Measurements from ENCODE around the gene C1orf21.

Gene C1orf21

DNA sequence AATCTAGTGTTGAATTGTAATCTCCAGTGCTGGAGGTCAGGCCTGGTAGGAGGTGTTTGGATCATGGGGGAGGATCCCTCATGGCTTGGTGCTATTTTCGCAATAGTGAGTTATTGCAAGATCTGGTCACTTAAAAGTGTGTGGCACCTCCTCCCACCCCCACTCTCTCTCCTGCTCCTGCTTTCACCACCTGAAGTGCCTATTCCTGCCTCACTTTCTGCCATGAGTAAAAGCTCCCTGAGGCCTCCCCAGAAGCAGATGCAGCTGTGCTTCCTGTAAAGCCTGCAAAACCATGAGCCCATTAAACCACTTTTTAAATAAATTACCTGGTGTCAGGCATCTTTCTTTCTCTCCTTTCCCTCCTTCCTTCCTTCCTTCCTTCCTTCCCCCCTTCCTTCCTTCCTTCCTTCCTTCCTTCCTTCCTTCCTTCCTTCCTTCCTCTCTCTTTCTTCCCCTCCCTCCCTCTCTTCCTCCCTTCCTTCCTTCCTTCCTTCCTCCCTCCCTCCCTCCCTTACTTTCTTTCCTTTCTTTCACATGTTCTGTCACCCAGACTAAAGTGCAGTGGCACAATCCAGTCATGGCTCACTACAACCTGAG lies 172.4 kb downstream of the C1orf21 start:
- TF ChIP-seq, protein P1, sequence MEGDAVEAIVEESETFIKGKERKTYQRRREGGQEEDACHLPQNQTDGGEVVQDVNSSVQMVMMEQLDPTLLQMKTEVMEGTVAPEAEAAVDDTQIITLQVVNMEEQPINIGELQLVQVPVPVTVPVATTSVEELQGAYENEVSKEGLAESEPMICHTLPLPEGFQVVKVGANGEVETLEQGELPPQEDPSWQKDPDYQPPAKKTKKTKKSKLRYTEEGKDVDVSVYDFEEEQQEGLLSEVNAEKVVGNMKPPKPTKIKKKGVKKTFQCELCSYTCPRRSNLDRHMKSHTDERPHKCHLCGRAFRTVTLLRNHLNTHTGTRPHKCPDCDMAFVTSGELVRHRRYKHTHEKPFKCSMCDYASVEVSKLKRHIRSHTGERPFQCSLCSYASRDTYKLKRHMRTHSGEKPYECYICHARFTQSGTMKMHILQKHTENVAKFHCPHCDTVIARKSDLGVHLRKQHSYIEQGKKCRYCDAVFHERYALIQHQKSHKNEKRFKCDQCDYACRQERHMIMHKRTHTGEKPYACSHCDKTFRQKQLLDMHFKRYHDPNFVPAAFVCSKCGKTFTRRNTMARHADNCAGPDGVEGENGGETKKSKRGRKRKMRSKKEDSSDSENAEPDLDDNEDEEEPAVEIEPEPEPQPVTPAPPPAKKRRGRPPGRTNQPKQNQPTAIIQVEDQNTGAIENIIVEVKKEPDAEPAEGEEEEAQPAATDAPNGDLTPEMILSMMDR (IDR thresholded peaks at IDR 0.05; ENCODE audit: control insufficient read depth, extremely low read depth, insufficient read depth), result no peak
- H3K4me3 ChIP-seq (ENCODE audit: low read depth, low read length), result no peak overlapping the region
- no peak for DNase-seq (ENCODE audit: low read depth)

DNA sequence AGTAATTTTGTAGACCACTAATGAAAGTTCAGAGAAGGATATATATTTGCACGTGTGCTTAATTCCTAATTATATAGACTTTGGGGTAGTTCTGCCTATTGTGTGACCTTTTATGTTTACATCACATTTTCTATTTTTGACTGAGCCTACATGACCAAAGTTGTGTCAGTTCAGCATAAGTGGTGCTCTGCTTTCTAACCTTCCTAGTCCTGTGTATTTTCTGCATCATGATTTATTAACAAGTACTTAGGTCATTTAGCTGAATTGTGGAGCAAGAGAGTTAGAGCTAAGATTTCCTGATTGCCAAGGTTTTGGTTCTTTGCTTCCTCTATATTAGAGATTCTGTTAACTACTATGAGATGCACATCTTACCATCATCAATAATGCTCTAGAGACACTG lies 176.0 kb downstream of the C1orf21 start:
- no peak overlapping the region for H3K4me3 ChIP-seq (ENCODE audit: low read depth, low read length)
- TF ChIP-seq, protein P1 (IDR thresholded peaks at IDR 0.05; ENCODE audit: control insufficient read depth, extremely low read depth, insufficient read depth), result no peak
- DNase-seq (ENCODE audit: low read depth), result no peak

DNA sequence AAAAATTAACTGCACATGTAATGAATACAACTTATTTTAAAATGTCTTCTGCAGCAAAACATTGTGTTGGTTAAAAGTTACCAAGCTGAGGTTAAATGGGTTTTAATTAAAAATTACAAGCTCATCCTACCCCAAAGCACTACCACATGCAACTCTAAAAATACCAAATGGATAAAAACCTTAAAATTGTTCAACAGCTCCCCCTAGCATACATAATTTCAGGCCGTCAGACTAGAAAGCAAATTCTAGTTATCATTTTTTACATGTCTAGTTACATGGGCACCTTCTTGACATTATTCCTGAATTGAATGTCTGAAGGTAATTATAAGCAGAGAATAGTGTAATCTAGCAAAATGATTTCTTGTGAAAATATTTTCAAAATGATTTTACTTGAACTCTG lies 176.5 kb downstream of the C1orf21 start:
- no peak for DNase-seq (ENCODE audit: low read depth)
- no peak overlapping the region for H3K4me3 ChIP-seq (ENCODE audit: low read depth, low read length)
- TF ChIP-seq, protein P1 (IDR thresholded peaks at IDR 0.05; ENCODE audit: control insufficient read depth, extremely low read depth, insufficient read depth), result peak; percentile 55

DNA sequence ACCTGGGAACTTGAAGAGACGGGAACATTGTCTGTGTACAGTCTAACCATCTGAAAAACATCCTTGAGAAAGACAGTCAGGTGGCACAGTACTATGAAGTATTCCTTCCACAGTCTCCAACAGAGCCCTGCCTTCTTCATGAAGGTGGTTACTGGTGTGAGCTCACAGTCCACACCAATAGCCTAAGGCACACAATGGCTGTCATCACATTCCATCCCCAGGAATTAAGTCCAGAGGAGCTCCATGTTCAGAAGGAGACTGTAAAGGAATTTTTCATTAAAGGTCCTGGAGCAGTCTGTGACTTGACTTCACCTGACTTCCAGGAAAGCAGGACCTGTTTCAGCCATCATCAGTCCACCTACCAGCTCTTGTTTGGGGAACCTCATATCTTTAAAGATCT lies 180.2 kb downstream of the C1orf21 start:
- TF ChIP-seq, protein P1 (IDR thresholded peaks at IDR 0.05; ENCODE audit: control insufficient read depth, extremely low read depth, insufficient read depth), result no peak
- DNase-seq (ENCODE audit: low read depth), result no peak
- H3K4me3 ChIP-seq (ENCODE audit: low read depth, low read length), result no peak overlapping the region

DNA sequence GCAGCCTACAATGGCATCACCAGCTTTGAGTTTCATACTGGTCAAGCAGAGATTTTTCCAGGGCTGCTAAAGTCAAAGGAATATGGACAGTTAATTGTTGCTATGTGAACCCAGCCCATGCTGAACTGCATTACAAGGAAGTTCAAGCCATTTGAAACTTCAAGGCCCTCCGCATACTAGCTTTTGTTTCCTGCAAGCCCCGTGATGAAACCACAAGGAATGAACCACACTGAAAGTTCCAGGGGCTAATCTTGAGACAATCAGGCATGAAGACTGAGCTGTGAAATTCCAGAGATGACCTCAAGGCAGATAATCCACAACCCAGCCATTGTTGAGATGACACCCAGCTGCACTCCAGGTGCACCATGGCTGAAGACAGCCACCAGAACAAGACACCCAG lies 180.8 kb downstream of the C1orf21 start:
- H3K4me3 ChIP-seq (ENCODE audit: low read depth, low read length), result no peak overlapping the region
- no peak for DNase-seq (ENCODE audit: low read depth)
- TF ChIP-seq, protein P1 (IDR thresholded peaks at IDR 0.05; ENCODE audit: control insufficient read depth, extremely low read depth, insufficient read depth), result no peak

DNA sequence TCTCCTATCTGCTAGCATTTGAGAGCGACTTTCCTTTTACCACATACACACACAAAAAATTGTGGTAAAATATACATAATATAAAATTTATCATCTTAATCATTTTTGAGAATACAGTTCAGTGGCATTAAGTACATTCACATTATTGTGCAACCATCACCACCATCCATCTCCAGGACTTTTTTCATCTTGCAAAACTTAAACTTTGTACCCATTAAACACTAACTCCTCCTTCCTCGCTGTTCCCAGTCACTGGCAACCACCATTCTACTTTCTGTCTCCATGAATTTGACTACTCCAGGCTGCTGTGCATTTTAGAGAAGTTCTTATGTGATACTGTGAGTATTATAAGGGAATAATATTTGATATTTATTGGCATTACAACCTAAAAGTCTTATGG lies 181.3 kb downstream of the C1orf21 start:
- DNase-seq (ENCODE audit: low read depth), result no peak
- no peak overlapping the region for H3K4me3 ChIP-seq (ENCODE audit: low read depth, low read length)
- TF ChIP-seq, protein P1 (IDR thresholded peaks at IDR 0.05; ENCODE audit: control insufficient read depth, extremely low read depth, insufficient read depth), result no peak

DNA sequence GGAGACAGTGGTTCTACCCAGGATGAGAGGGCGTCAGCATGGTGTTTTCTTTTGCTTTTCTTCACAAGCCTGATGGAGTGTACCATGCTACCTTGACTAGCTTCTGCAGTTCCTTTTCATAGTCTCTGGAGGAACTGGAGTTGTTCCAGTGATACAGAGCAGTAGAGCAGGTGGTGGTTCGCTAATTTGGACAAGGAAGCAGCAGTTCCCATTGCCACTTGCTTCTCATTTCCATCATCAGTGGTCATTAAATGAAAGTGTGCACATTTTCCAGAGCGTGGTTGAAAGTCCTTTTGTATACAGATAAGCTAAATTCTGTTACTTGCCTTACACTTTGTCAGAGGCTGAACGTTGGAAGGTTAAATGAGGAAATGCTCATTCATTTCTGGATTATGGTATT lies 182.3 kb downstream of the C1orf21 start:
- no peak overlapping the region for H3K4me3 ChIP-seq (ENCODE audit: low read depth, low read length)
- no peak for DNase-seq (ENCODE audit: low read depth)
- TF ChIP-seq, protein P1 (IDR thresholded peaks at IDR 0.05; ENCODE audit: control insufficient read depth, extremely low read depth, insufficient read depth), result no peak

Measured in LNCaP clone FGC (cell line).